ENCODE measurements around the gene SLC34A3.

Gene SLC34A3

DNA sequence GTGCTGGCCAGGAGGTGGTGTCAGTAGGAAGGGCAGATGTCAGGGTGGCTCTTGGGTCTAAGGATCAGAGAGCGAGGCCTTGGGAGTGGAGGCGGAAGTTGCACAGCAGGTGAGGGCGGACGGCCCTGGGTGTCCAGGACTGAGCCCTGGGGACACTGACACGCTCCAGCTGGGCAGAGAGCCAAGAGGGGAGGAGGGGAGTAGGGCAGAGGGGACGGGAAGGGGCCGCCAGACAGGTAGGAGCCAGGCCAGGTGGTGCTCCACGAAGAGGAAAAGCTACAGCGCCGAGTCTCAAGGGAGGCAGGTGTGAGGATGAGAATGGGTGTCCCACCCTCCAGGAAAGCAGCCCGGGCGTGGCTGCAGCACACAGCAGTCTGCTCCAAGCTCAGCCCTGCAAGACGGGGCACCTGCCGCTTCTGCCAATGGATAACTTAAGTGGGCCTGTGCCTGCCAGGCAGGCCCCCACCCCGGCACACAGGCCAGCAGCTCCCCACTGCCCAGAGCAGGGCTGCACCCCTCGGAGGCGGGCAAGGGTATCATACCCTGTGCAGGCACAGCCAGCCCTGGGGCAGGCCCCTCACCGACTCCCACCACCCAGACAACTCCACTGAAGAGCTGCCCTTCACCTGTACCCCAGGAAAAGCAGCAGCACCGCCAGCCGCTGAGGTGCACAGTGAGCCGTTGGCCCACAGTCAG, 35.0 kb upstream of the SLC34A3 start:
- DNase-seq (ENCODE audit: low read depth), result no peak
- TF ChIP-seq, protein P1, sequence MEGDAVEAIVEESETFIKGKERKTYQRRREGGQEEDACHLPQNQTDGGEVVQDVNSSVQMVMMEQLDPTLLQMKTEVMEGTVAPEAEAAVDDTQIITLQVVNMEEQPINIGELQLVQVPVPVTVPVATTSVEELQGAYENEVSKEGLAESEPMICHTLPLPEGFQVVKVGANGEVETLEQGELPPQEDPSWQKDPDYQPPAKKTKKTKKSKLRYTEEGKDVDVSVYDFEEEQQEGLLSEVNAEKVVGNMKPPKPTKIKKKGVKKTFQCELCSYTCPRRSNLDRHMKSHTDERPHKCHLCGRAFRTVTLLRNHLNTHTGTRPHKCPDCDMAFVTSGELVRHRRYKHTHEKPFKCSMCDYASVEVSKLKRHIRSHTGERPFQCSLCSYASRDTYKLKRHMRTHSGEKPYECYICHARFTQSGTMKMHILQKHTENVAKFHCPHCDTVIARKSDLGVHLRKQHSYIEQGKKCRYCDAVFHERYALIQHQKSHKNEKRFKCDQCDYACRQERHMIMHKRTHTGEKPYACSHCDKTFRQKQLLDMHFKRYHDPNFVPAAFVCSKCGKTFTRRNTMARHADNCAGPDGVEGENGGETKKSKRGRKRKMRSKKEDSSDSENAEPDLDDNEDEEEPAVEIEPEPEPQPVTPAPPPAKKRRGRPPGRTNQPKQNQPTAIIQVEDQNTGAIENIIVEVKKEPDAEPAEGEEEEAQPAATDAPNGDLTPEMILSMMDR (IDR thresholded peaks at IDR 0.05; ENCODE audit: insufficient read depth, low read depth, low read length, missing control alignments), result no peak
- no peak overlapping the region for H3K4me3 ChIP-seq (ENCODE audit: low read depth, low read length)

DNA sequence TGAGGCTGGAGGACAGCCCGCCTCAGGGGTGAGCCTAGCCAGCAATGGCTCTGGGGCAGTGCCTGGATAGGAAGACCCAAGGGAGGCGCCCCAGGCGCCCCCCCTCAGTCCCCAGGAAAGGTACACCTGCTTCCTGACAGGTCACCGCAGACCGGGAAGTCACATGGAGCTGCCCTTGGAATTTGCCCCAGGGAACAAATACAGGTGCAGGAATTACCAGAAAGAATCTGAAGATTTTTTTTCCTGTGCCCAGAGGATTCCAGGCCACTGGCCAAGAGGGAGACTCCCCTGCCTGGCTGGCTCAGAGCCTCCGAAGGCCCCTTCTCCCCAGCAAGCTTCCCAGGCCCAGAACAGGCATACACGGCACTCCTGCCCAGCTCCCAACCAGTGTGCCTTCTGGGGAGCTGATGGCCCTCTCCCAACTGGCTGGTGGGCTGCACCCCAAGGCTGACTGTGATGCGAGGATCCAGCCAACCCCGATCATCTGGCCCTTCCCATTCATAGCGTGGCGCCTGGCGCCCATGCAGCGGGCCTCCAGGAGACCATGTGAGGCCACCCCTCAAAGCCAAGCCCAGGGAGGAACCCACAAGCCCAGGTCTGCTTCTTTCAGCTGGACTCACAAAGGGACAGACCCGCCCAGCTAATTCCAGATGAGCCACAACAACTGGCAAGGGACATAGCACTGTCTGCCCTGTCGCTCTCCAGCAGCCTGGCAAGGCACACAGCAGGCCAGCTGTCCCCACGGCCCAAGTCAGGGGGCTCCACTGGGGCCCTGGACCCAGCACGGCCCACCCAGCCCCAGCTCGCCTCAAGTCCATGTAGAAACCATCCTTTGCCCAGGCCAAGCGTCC, 32.4 kb upstream of the SLC34A3 start:
- no peak overlapping the region for H3K4me3 ChIP-seq (ENCODE audit: low read depth, low read length)

DNA sequence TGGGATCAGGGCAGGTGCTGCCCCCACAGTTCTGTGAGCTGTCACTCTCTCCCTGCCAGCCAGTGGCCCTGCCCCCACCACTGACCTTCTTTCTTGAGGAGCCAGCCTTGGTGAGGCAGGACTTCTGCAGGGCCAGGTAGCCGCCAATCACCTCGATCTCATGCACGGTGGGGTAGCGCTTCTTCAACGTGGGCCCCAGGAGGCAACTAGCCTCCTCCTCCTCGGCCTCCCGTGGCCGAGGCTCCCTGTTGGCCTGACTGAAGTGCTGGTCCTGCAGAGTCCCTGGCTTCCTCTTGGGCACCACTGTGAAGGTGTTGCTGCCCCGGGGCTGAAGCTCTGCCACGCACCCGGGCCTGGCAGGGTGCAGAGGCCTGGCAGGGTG, 31.8 kb upstream of the SLC34A3 start:
- DNase-seq (ENCODE audit: low read depth), result no peak
- no peak overlapping the region for H3K4me3 ChIP-seq (ENCODE audit: low read depth, low read length)
- TF ChIP-seq, protein P1 (IDR thresholded peaks at IDR 0.05; ENCODE audit: insufficient read depth, low read depth, low read length, missing control alignments), result no peak

More for the DNA sequence above, 32.4 kb upstream of the SLC34A3 start:
- TF ChIP-seq, protein P1 (IDR thresholded peaks at IDR 0.05; ENCODE audit: insufficient read depth, low read depth, low read length, missing control alignments), result no peak
- DNase-seq (ENCODE audit: low read depth), result no peak

DNA sequence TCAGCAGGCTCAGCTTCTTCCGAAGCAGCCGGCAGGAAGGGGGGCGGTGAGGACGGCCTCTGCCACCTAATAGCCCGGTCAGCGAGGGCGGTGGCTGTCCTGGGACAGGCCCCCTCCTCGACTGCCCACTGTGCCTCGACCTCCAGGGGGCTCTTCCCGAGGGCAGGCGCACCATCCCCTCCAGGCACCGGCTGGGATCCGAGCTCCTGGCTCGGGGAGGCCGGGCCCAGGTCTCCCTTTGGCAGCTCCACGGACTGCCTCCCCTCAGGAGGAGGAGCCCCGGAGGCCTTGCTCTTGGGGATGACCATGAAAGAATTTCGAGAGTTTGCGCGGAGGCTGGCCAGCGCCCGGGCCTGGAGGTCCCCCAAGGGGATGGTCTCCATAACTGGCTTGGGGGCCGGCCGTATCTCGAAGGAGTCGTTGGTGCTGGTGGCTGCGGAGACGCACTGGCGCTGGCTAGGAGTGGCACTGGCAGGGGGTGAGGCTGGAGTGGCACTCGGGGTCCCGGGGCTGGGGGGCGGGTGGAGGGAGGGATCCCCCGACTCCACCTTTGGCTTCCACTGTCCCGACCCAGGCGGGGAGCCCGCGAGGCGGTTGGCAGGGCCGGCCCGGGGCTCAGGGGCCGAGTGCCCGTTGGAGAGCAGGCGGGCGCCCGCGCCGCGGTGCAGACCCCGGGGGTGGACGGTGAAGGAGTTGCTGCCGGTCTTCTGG, 31.1 kb upstream of the SLC34A3 start:
- DNase-seq (ENCODE audit: low read depth), result no peak
- H3K4me3 ChIP-seq (ENCODE audit: low read depth, low read length), result peak overlapping the region; percentile 39
- TF ChIP-seq, protein P1 (IDR thresholded peaks at IDR 0.05; ENCODE audit: insufficient read depth, low read depth, low read length, missing control alignments), result no peak

DNA sequence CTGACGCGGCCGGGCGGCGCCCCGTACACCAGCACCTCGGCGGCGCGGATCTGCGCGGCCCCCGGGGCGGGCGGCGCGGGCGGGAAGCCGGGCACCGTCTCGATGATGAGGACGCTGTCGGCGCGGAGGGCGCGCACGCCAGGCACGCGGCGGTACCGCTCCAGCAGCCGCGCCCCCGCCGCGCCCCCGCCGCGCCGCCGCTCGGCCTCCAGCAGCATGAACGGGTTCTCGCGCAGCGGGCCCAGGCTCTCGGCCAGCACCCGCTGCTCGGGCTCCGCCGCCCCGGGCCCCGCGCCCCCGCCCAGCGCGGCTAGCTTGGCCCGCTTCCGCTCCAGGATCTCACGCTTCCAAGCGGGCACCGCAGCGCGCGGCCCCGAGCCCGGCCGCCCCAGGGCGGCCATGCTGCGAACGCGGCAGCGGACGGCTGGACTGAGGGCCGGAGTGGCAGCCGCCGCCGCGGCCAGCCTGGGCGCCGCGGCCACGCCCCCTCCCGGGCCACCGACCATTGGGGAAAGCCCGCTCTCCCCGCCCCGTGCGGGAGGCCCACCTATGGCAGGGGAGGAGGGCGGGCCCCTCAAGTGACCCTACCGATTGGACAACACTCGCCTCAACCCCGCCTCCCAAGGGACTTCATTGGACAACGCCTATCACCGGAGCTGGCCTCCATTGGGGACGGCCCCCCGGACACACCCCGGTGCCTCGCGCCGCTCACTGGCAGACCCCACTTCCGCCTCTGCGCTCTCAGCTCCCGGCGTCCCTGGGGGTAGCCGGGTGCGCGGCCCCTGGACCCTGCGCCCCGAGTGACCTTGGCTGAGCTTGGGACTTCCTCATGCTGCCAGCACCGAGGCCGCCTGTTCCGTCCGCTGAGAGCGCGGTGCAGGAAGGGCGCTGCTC, 30.1 kb upstream of the SLC34A3 start, which contains the start of gene TPRN:
TPRN (minus strand) TSS at position 431 of the 894 bp plus-strand sequence; CDS start at position 401, 30 bp downstream.
- TF ChIP-seq, protein P1 (IDR thresholded peaks at IDR 0.05; ENCODE audit: insufficient read depth, low read depth, low read length, missing control alignments), result no peak
- H3K4me3 ChIP-seq (ENCODE audit: low read depth, low read length), result peak within 1 kb of the TSS; percentile 79
- peak; percentile 100 for DNase-seq (ENCODE audit: low read depth)
